ENCODE results near the gene PHF5A.

Gene PHF5A

DNA sequence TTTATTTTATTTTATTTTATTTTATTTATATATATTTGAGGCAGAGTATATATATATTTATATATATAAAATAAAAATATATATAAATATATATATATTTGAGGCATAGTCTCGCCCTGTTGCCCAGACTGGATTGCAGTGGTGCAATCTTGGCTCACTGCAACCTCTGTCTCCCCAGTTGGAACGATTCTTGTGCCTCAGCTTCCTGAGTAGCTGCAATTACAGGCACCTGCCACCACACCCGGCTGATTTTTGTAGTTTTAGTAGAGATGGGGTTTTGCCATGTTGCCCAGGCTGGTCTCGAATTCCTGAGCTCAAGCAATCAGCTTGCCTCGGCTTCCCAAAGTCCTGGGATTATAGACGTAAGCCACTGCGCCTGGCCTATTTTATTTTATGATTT is 31.8 kb upstream of the PHF5A start:
- Mint-ChIP-seq H3K4me3 (no peak overlapping the region), H3K9me3 (no peaks in the 10 kb centered on the region), H3K36me3 (ENCODE audit: low read depth) (peaks cover 5% of the 10 kb centered on the region), H3K27me3 (ENCODE audit: low read depth) (no peaks in the 10 kb centered on the region), H3K27ac (no peak overlapping the region), H3K4me1 (ENCODE audit: low read depth) (peaks cover 4% of the 10 kb centered on the region)

GRCh38 chr22:41499624-41500280 is 31.3 kb upstream of the PHF5A start:
- H3K36me3 Mint-ChIP-seq (ENCODE audit: low read depth), result peaks cover 3% of the 10 kb centered on the region
- H3K4me3 Mint-ChIP-seq, result no peak overlapping the region
- H3K27me3 Mint-ChIP-seq (ENCODE audit: low read depth), result no peaks in the 10 kb centered on the region
- H3K4me1 Mint-ChIP-seq (ENCODE audit: low read depth), result peaks cover 2% of the 10 kb centered on the region
- H3K27ac Mint-ChIP-seq, result no peak overlapping the region
- no peaks in the 10 kb centered on the region for H3K9me3 Mint-ChIP-seq

DNA sequence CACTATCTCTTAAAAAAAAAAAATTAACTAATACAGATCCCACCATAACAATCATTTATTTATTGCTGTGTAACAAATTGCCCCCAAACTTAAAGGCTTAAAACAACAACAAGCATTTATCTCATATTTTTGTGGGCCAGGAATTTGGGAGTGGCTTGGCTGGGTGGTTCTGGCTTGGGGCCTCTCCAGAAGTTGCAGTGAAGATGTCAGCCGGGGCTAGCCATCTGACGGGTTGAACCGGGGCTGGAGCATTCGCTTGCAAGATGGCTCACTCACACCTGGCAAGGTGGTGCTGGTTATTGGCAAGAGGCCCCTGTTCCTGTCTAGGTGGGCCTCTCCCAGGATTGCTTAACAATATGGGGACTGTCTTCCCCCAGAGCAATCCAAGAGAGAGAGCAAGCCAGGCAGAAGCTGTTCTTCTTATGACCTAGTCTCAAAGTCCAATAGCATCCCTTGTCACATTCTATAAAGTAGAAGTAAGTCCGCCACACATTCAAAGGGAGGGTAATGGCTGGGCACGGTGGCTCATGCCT is 29.9 kb upstream of the PHF5A start:
- H3K9me3 Mint-ChIP-seq, result no peaks in the 10 kb centered on the region
- H3K27ac Mint-ChIP-seq, result no peak overlapping the region
- H3K4me3 Mint-ChIP-seq, result no peak overlapping the region
- H3K27me3 Mint-ChIP-seq (ENCODE audit: low read depth), result no peaks in the 10 kb centered on the region
- no peaks in the 10 kb centered on the region for H3K36me3 Mint-ChIP-seq (ENCODE audit: low read depth)
- peaks cover 2% of the 10 kb centered on the region for H3K4me1 Mint-ChIP-seq (ENCODE audit: low read depth)

GRCh38 chr22:41491374-41492100 is 23.0 kb upstream of the PHF5A start:
- no peaks in the 10 kb centered on the region for H3K27me3 Mint-ChIP-seq (ENCODE audit: low read depth)
- no peak overlapping the region for H3K27ac Mint-ChIP-seq
- H3K9me3 Mint-ChIP-seq, result no peaks in the 10 kb centered on the region
- H3K4me1 Mint-ChIP-seq (ENCODE audit: low read depth), result peaks cover 3% of the 10 kb centered on the region
- H3K36me3 Mint-ChIP-seq (ENCODE audit: low read depth), result no peaks in the 10 kb centered on the region
- H3K4me3 Mint-ChIP-seq, result no peak overlapping the region

DNA sequence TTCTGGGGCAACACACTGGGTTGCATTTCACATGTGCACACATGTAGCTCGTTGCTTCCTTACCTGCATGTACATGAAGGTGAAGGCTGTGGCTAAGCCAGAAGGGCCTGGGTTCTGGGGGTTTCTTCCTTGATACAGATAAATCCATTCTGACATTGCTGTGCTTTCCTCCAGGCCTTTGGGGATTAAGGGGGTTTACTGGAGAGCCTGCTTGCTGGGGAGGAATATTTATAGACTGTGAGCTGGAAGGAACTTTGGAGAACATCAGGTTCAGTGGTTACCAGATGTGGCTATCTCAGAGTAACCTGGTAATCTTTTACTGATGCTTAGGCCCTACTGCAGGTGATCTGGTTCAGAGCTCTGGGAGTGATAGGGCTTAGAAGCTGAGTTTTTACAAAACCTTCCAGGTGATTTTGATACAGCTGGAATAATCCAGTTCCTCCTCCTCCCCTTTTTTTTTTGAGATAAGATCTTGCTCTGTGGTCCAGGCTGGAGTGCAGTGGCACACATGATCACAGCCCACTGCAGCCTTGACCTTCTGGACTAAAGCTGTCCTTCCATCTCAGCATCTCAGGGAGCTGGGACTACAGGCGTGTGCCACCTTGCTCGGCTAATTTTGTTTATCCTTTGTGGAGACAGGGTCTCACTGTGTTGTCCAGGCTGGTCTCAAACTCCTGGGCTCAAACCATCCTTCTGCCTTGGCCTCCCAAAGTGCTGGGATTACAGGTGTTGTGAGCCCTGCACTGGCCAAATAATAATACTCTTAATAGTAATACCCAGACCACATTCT is 20.3 kb upstream of the PHF5A start:
- Mint-ChIP-seq H3K27ac (no peak overlapping the region), H3K4me3 (no peak overlapping the region), H3K4me1 (ENCODE audit: low read depth) (peaks cover 7% of the 10 kb centered on the region), H3K36me3 (ENCODE audit: low read depth) (no peaks in the 10 kb centered on the region), H3K9me3 (no peaks in the 10 kb centered on the region), H3K27me3 (ENCODE audit: low read depth) (no peaks in the 10 kb centered on the region)

DNA sequence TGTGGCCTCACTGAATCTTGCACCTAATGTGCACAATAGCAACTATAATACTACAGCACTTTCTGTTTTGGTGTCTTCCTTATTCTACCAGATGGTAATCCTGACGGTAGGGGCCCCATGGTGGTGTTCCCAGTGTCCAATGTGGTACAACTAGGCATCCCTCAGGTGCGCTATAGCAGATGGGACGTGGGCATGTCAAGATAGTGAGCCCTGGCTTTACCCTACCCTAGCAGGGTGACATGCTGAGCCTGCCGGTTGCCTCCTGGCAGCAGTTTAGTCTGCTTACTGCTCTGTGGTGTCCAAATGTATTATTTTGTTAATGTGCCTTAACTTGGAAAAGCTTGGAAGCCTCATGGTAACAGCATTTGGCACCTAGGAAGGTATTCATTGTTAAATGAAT is 19.6 kb upstream of the PHF5A start:
- Mint-ChIP-seq H3K27me3 (ENCODE audit: low read depth) (no peaks in the 10 kb centered on the region), H3K4me1 (ENCODE audit: low read depth) (peaks cover 8% of the 10 kb centered on the region), H3K9me3 (no peaks in the 10 kb centered on the region), H3K27ac (no peak overlapping the region), H3K4me3 (no peak overlapping the region), H3K36me3 (ENCODE audit: low read depth) (no peaks in the 10 kb centered on the region)

DNA sequence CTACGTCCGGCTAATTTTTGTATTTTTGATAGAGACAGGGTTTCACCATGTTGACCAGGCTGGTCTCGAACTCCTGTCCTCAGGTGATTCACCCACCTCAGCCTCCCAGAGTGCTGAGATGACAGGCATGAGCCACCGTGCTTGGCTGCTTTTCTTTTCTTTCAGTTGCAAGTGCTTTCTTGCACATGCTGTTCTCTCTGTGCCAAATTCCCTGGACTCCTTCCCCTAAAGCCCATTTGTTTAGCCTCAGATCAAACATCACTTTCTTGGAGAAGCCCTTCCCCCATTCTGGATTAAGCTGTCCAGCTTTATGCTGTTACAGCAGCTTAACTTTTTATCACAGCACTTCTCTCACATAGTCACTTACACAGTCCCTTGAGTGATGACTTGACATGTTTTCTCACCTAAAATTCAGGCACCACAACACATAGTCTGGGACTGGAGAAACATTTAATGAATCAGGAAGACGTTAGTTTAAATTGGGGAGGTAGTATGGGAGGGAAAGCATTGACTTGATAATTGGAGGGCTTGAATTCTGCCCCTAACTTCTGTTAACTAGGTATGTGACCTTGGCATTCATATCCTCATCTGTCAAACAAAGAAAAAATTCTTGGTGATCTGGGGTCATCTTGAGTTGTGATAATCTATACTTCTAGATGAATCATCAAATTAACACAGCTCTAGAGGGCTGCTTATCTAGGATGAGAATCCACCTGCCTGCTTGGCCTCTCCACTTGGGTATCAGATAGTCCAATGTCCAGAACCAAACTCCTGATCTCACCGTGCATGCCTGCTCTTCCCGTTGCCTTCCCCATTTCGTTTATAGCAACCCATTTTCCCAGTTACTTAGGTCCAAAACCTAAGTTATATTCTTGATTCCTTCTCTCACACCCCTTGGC is 18.8 kb upstream of the PHF5A start:
- Mint-ChIP-seq H3K36me3 (ENCODE audit: low read depth) (no peaks in the 10 kb centered on the region), H3K27ac (no peak overlapping the region), H3K27me3 (ENCODE audit: low read depth) (no peaks in the 10 kb centered on the region), H3K4me3 (no peak overlapping the region), H3K9me3 (no peaks in the 10 kb centered on the region), H3K4me1 (ENCODE audit: low read depth) (peaks cover 14% of the 10 kb centered on the region)

- Mint-ChIP-seq H3K9me3 (no peaks in the 10 kb centered on the region), H3K4me1 (ENCODE audit: low read depth) (peaks cover 16% of the 10 kb centered on the region), H3K27ac (no peak overlapping the region), H3K27me3 (ENCODE audit: low read depth) (no peaks in the 10 kb centered on the region), H3K4me3 (no peak overlapping the region), H3K36me3 (ENCODE audit: low read depth) (no peaks in the 10 kb centered on the region)
These were observed 16.5 kb upstream of the PHF5A start for GRCh38 chr22:41485033-41485432.

GRCh38 chr22:41482319-41482935 is 13.9 kb upstream of the PHF5A start:
- H3K36me3 Mint-ChIP-seq (ENCODE audit: low read depth), result no peaks in the 10 kb centered on the region
- H3K27ac Mint-ChIP-seq, result no peak overlapping the region
- no peaks in the 10 kb centered on the region for H3K27me3 Mint-ChIP-seq (ENCODE audit: low read depth)
- no peak overlapping the region for H3K4me3 Mint-ChIP-seq
- H3K4me1 Mint-ChIP-seq (ENCODE audit: low read depth), result peaks cover 16% of the 10 kb centered on the region
- no peaks in the 10 kb centered on the region for H3K9me3 Mint-ChIP-seq

GRCh38 chr22:41481925-41482318 is 13.4 kb upstream of the PHF5A start:
- Mint-ChIP-seq H3K4me1 (ENCODE audit: low read depth) (peaks cover 13% of the 10 kb centered on the region), H3K4me3 (no peak overlapping the region), H3K27me3 (ENCODE audit: low read depth) (no peaks in the 10 kb centered on the region), H3K9me3 (no peaks in the 10 kb centered on the region), H3K36me3 (ENCODE audit: low read depth) (no peaks in the 10 kb centered on the region), H3K27ac (no peak overlapping the region)

- no peaks in the 10 kb centered on the region for H3K36me3 Mint-ChIP-seq (ENCODE audit: low read depth)
- no peaks in the 10 kb centered on the region for H3K27me3 Mint-ChIP-seq (ENCODE audit: low read depth)
- no peak overlapping the region for H3K27ac Mint-ChIP-seq
- H3K4me1 Mint-ChIP-seq (ENCODE audit: low read depth), result peaks cover 13% of the 10 kb centered on the region
- no peak overlapping the region for H3K4me3 Mint-ChIP-seq
- H3K9me3 Mint-ChIP-seq, result no peaks in the 10 kb centered on the region
These were observed 12.8 kb upstream of the PHF5A start for GRCh38 chr22:41481131-41481830.

- no peak overlapping the region for H3K27ac Mint-ChIP-seq
- H3K4me3 Mint-ChIP-seq, result no peak overlapping the region
- H3K9me3 Mint-ChIP-seq, result no peaks in the 10 kb centered on the region
- H3K4me1 Mint-ChIP-seq (ENCODE audit: low read depth), result peaks cover 10% of the 10 kb centered on the region
- no peaks in the 10 kb centered on the region for H3K36me3 Mint-ChIP-seq (ENCODE audit: low read depth)
- H3K27me3 Mint-ChIP-seq (ENCODE audit: low read depth), result no peaks in the 10 kb centered on the region
These were observed 11.9 kb upstream of the PHF5A start for GRCh38 chr22:41480397-41480735.

GRCh38 chr22:41479671-41480396 is 11.3 kb upstream of the PHF5A start:
- Mint-ChIP-seq H3K36me3 (ENCODE audit: low read depth) (no peaks in the 10 kb centered on the region), H3K4me1 (ENCODE audit: low read depth) (peaks cover 10% of the 10 kb centered on the region)

More at GRCh38 chr22:41479671-41480396, 11.3 kb upstream of the PHF5A start:
- Mint-ChIP-seq H3K9me3 (no peaks in the 10 kb centered on the region), H3K27ac (no peak overlapping the region), H3K4me3 (no peak overlapping the region), H3K27me3 (ENCODE audit: low read depth) (no peaks in the 10 kb centered on the region)

Measured in T-helper 1 cell treated with Interleukin-12 subunit alpha and Interleukin-12 subunit beta and Interleukin-4 antibody, amounts not matched to agents 30 μg/mL and 1 μg/mL, for 36 hours (primary cell).